Posterior vena cava (tissue), 2 donors: ENCODE results near the gene HARBI1. TPM values are rescaled to one million over a fixed set of nuclear protein-coding genes. Genes with fewer than 3 reads are reported as not detected.

ENCODE experiments used
- DNase-seq: peaks from one replicate; pipeline ENCODE4 v3.0.0-alpha.2; 2020; ENCODE audit warnings: low spot score
- intact Hi-C, 2 donors: fragments of 100-400 bp; cut with DNase I; formaldehyde crosslinking; loops; one replicate each; pipeline versions ENCODE4 v1.14.1 to v1.14.2; 2022 to 2023
- total RNA-seq, 2 donors: library from RNA; stranded (reverse); fragmentation: NEBNext Ultra II Directional; extraction: Animal tissue kit (Norgen Biotek cat#: 25700); gene quantifications; one replicate each; pipeline ENCODE4 v1.2.1, GENCODE V29; 2021
- donor health status: DM: yes; HTN: yes; CAD: no.
- donor health status: DM: yes; HTN: yes; CAD: no.

The HARBI1 gene
- total RNA-seq, 2 donors from 2014 or later = 3.5 to 3.9 TPM

- DNase-seq = no peak
- intact Hi-C loops = no loop called here
These were observed 56.6 kb downstream of the HARBI1 start for GRCh38 chr11:46560300-46560991.

- DNase-seq = no peak
- intact Hi-C loops = no loop called here
These were observed 57.2 kb downstream of the HARBI1 start for GRCh38 chr11:46559815-46560214.

- no peak for DNase-seq
- intact Hi-C loops = no loop called here
These were observed 59.3 kb downstream of the HARBI1 start for GRCh38 chr11:46557684-46558151.

- intact Hi-C loops = loop anchor here in 1 of 2 donors (1.0 kb wide), 1 partner anchor 32 kb away; no protein-coding TSS in a partner anchor
- no peak for DNase-seq
These were observed 61.6 kb downstream of the HARBI1 start for GRCh38 chr11:46555267-46556054.

GRCh38 chr11:46554213-46555147 is 62.5 kb downstream of the HARBI1 start:
- DNase-seq = no peak
- intact Hi-C loops = no loop called here

- DNase-seq = no peak
- intact Hi-C loops = no loop called here
These were observed 63.2 kb downstream of the HARBI1 start for GRCh38 chr11:46553814-46554212.

Other genes starting within 250 kb of the HARBI1 start
- 10 to 100 TPM; 16.6 to 28.9 TPM for gene MDK, start 235.6 kb downstream of the HARBI1 start, total RNA-seq
- not detected for gene CHRM4, start 225.5 kb downstream of the HARBI1 start, total RNA-seq
- 10 to 100 TPM; 25.9 to 27.3 TPM for gene AMBRA1, start 23.2 kb downstream of the HARBI1 start, total RNA-seq
- 10 to 100 TPM; 40.8 to 52.9 TPM for gene ATG13, start 326 bp upstream of the HARBI1 start, total RNA-seq
- gene ARHGAP1, start 83.4 kb upstream of the HARBI1 start, total RNA-seq = 100 to 1,000 TPM; 265 to 283 TPM
- gene ZNF408, start 83.8 kb upstream of the HARBI1 start, total RNA-seq = 1 to 10 TPM; 5.4 to 5.7 TPM
- gene F2, start 102.0 kb upstream of the HARBI1 start, total RNA-seq = not detected
- gene CKAP5, start 229.1 kb upstream of the HARBI1 start, total RNA-seq = 10 to 100 TPM; 56.8 to 66.4 TPM